K562 (cell line): ENCODE data around the gene GALK2. TPM values are rescaled to one million over a fixed set of nuclear protein-coding genes. Genes with fewer than 3 reads are reported as not detected.

ENCODE experiments used
- ELF4 ChIP-seq: fragments of 450-650 bp; formaldehyde crosslinking; IDR thresholded peaks from 2 replicates; pipeline ENCODE4 v1.4.0; 2022; ENCODE audit warnings: missing genetic modification characterization
- EP400 ChIP-seq: fragments of 450-650 bp; IDR thresholded peaks from 2 replicates; pipeline ENCODE4 v1.6.1; 2017; ENCODE audit warnings: antibody characterized with exemption, mild to moderate bottlenecking, moderate library complexity
- EZH2 ChIP-seq: IDR thresholded peaks from 2 replicates; pipeline ENCODE4 v1.6.1; 2012; ENCODE audit warnings: low read depth, mild to moderate bottlenecking, inconsistent platforms, low read length, borderline replicate concordance
- FOXK2 ChIP-seq, 2 experiments: fragments of 450-650 bp; IDR thresholded peaks in 1 of 2; conservative IDR thresholded peaks in 1 of 2; 2 replicates each; pipeline ENCODE4 v1.6.1; 2016; ENCODE audit warnings: low read depth in 2 of 2, mild to moderate bottlenecking in 1 of 2
- HOXB6 ChIP-seq: fragments of 250-450 bp; sonication (Bioruptor Pico); IDR thresholded peaks from 2 replicates; pipeline ENCODE4 v1.5.1; 2022; ENCODE audit warnings: mild to moderate bottlenecking, borderline replicate concordance
- KAT7 ChIP-seq: sonication (generic); formaldehyde crosslinking; IDR thresholded peaks from 2 replicates; pipeline ENCODE4 v1.8.0; 2022; ENCODE audit warnings: missing genetic modification reagents, mild to moderate bottlenecking, borderline replicate concordance
- KLF1 ChIP-seq: fragments of 450-650 bp; IDR thresholded peaks from 2 replicates; pipeline ENCODE4 v1.6.1; 2016; ENCODE audit warnings: missing genetic modification characterization, missing compliant biosample characterization
- NFATC3 ChIP-seq: fragments of 450-650 bp; IDR thresholded peaks from 2 replicates; pipeline ENCODE4 v1.6.1; 2017; ENCODE audit warnings: mild to moderate bottlenecking
- PHF21A ChIP-seq: fragments of 450-650 bp; IDR thresholded peaks from 2 replicates; pipeline ENCODE4 v1.6.1; 2017; ENCODE audit warnings: low read depth, borderline replicate concordance
- RBM15 ChIP-seq: fragments of 200-400 bp; formaldehyde crosslinking; IDR thresholded peaks from 2 replicates; pipeline ENCODE4 v1.6.1; 2018; ENCODE audit warnings: mild to moderate bottlenecking, low read length, moderate library complexity; ENCODE audit not compliant: insufficient read depth
- RBM17 ChIP-seq: fragments of 200-400 bp; formaldehyde crosslinking; IDR thresholded peaks from 2 replicates; pipeline ENCODE4 v1.6.1; 2017; ENCODE audit warnings: low read depth, mild to moderate bottlenecking, low read length, borderline replicate concordance
- SRF ChIP-seq, 2 experiments: fragments of 250-450, 450-650 bp in 1 of 2; sonication (Bioruptor Pico) in 1 of 2; sonication (generic) in 1 of 2; formaldehyde crosslinking; IDR thresholded peaks; 2 replicates each; pipeline versions ENCODE4 v1.5.0 to v1.5.1; 2020 to 2022; ENCODE audit warnings: mild to moderate bottlenecking in 1 of 2, missing genetic modification reagents in 1 of 2
- STAG1 ChIP-seq: sonication (generic); formaldehyde crosslinking; IDR thresholded peaks from 2 replicates; pipeline ENCODE4 v1.5.0; 2020; ENCODE audit warnings: missing genetic modification reagents, borderline replicate concordance
- ZNF140 ChIP-seq: fragments of 250-450 bp; sonication (Bioruptor Pico); IDR thresholded peaks from 2 replicates; pipeline ENCODE4 v1.8.0; 2021; ENCODE audit warnings: moderate library complexity, mild to moderate bottlenecking, inconsistent platforms
- ZNF143 ChIP-seq: sonication (generic); formaldehyde crosslinking; IDR thresholded peaks from 2 replicates; pipeline ENCODE4 v1.9.0; 2022; ENCODE audit warnings: mild to moderate bottlenecking, missing genetic modification reagents
- ZNF224 ChIP-seq: sonication (generic); formaldehyde crosslinking; IDR thresholded peaks from 2 replicates; pipeline ENCODE4 v1.8.0; 2022; ENCODE audit warnings: mild to moderate bottlenecking, missing genetic modification reagents
- ZNF408 ChIP-seq: fragments of 250-450 bp; sonication (Bioruptor Pico); IDR thresholded peaks from 2 replicates; pipeline ENCODE4 v1.4.0; 2020; ENCODE audit warnings: low read depth, mild to moderate bottlenecking, moderate library complexity
- ZNF561 ChIP-seq: fragments of 450-650 bp; formaldehyde crosslinking; conservative IDR thresholded peaks from 2 replicates; pipeline ENCODE4 v1.4.0; 2020; ENCODE audit warnings: mild to moderate bottlenecking, moderate library complexity
- polyA plus RNA-seq, 8 experiments: library from polyadenylated mRNA; depleted of rRNA in 4 of 8; stranded (reverse) in 5 of 8; unstranded in 3 of 8; fragments of >200 nt; fragmentation: Nextera tagmentation in 2 of 8; fragmentation: Illumina TruSeq in 1 of 8; extraction: Ambion mirVana in 2 of 8; extraction: Trizol in 1 of 8; gene quantifications; 2 replicates each; pipeline versions ENCODE4 v1.2.1 to v1.2.3, GENCODE V29; 2011 to 2014; ENCODE audit warnings: inconsistent platforms in 1 of 8, missing spikeins in 1 of 8
- total RNA-seq, 7 experiments: library from RNA; depleted of rRNA in 6 of 7; stranded (reverse); fragments of >200 nt in 6 of 7; fragmentation: Illumina TruSeq in 2 of 7; extraction: Trizol in 2 of 7; gene quantifications; 2 replicates each; pipeline versions ENCODE4 v1.2.1 to v1.2.3, GENCODE V29; 2011 to 2021; ENCODE audit warnings: low replicate concordance in 1 of 7
- TF ChIP-seq, protein P1 (sequence below): sonication (generic); formaldehyde crosslinking; IDR thresholded peaks from 2 replicates; pipeline ENCODE4 v1.8.1; 2023; ENCODE audit warnings: missing genetic modification reagents, mild to moderate bottlenecking, borderline replicate concordance
- TF ChIP-seq, protein P2 (sequence below): fragments of 250-450 bp; sonication (Bioruptor Pico); IDR thresholded peaks from 2 replicates; pipeline ENCODE4 v1.8.0; 2021; ENCODE audit warnings: moderate library complexity, mild to moderate bottlenecking, inconsistent platforms
- TF ChIP-seq, protein P3 (sequence below): fragments of 450-650 bp; formaldehyde crosslinking; IDR thresholded peaks from 2 replicates; pipeline ENCODE4 v1.4.0; 2020; ENCODE audit warnings: mild to moderate bottlenecking, moderate library complexity

The GALK2 gene
- total and polyA plus RNA-seq, 9 of the 15 experiments (the other 6 are each of a cell fraction or from before 2014, with no cell fraction given) = 32.8 to 82.0 (median 54.4) TPM

DNA sequence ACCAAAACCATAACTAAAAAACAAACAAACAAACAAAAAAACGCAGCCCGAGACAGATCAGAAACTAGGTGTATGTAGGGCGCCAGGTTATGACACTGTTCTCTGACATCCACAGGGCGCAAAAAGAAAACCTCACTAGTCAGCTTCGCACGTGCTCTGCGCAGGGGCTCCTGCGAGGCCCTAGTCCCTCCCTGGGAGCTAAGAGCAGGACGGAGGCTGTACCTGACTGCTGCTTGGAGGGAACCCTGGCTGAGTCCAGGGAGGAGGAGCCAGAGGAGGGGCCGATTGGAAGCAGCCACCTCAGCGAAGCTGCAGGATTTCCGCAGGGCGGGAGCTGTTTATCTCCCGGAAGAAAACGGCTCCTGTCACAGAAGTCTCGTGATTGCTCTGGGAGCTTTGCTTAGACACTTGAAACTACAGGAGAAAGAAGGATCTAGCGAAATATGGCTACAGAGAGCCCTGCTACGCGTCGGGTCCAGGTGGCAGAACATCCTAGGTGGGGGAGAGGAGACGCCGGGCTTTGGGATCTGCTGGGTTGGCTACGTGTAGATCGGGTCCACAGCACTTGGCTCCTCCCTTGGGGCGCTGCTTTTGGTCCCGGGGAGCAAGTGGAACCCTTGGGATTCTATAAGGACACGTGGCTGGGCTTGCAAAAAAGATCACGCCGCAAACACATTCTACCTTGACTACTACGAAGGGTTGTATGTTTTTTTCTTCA is at the start of gene GALK2 (continued):
- TF ChIP-seq RBM17 (no peak), RBM15 (no peak), ZNF408 (CRISPR knock-in tag) (no peak), KLF1 (tag) (no peak), ELF4 (CRISPR knock-in tag) (no peak), HOXB6 (CRISPR knock-in tag) (no peak), ZNF224 (no peak), EP400 (peak; percentile 97), ZNF561 (CRISPR knock-in tag) (no peak), KAT7 (no peak), PHF21A (no peak), SRF (CRISPR knock-in tag; IDR thresholded peaks at IDR 0.05) (peak in 1 of 2 experiments; percentile 92; a peak in 2 of 4 replicates), ZNF143 (CRISPR knock-in tag) (no peak), FOXK2 (conservative IDR thresholded peaks at IDR 0.05 in 1 of 2, IDR thresholded peaks at IDR 0.05 in 1 of 2; ENCODE audit: low read depth in 2 of 2) (peak; percentile 96 to 98), ZNF140 (CRISPR knock-in tag) (no peak), EZH2 (no peak), NFATC3 (no peak), STAG1 (CRISPR knock-in tag) (no peak)
- TF ChIP-seq, protein P1, sequence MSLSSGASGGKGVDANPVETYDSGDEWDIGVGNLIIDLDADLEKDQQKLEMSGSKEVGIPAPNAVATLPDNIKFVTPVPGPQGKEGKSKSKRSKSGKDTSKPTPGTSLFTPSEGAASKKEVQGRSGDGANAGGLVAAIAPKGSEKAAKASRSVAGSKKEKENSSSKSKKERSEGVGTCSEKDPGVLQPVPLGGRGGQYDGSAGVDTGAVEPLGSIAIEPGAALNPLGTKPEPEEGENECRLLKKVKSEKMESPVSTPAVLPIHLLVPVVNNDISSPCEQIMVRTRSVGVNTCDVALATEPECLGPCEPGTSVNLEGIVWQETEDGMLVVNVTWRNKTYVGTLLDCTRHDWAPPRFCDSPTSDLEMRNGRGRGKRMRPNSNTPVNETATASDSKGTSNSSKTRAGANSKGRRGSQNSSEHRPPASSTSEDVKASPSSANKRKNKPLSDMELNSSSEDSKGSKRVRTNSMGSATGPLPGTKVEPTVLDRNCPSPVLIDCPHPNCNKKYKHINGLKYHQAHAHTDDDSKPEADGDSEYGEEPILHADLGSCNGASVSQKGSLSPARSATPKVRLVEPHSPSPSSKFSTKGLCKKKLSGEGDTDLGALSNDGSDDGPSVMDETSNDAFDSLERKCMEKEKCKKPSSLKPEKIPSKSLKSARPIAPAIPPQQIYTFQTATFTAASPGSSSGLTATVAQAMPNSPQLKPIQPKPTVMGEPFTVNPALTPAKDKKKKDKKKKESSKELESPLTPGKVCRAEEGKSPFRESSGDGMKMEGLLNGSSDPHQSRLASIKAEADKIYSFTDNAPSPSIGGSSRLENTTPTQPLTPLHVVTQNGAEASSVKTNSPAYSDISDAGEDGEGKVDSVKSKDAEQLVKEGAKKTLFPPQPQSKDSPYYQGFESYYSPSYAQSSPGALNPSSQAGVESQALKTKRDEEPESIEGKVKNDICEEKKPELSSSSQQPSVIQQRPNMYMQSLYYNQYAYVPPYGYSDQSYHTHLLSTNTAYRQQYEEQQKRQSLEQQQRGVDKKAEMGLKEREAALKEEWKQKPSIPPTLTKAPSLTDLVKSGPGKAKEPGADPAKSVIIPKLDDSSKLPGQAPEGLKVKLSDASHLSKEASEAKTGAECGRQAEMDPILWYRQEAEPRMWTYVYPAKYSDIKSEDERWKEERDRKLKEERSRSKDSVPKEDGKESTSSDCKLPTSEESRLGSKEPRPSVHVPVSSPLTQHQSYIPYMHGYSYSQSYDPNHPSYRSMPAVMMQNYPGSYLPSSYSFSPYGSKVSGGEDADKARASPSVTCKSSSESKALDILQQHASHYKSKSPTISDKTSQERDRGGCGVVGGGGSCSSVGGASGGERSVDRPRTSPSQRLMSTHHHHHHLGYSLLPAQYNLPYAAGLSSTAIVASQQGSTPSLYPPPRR (CRISPR knock-in tag) = no peak
- TF ChIP-seq, protein P2, sequence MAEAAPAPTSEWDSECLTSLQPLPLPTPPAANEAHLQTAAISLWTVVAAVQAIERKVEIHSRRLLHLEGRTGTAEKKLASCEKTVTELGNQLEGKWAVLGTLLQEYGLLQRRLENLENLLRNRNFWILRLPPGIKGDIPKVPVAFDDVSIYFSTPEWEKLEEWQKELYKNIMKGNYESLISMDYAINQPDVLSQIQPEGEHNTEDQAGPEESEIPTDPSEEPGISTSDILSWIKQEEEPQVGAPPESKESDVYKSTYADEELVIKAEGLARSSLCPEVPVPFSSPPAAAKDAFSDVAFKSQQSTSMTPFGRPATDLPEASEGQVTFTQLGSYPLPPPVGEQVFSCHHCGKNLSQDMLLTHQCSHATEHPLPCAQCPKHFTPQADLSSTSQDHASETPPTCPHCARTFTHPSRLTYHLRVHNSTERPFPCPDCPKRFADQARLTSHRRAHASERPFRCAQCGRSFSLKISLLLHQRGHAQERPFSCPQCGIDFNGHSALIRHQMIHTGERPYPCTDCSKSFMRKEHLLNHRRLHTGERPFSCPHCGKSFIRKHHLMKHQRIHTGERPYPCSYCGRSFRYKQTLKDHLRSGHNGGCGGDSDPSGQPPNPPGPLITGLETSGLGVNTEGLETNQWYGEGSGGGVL (CRISPR knock-in tag) = no peak
- TF ChIP-seq, protein P3, sequence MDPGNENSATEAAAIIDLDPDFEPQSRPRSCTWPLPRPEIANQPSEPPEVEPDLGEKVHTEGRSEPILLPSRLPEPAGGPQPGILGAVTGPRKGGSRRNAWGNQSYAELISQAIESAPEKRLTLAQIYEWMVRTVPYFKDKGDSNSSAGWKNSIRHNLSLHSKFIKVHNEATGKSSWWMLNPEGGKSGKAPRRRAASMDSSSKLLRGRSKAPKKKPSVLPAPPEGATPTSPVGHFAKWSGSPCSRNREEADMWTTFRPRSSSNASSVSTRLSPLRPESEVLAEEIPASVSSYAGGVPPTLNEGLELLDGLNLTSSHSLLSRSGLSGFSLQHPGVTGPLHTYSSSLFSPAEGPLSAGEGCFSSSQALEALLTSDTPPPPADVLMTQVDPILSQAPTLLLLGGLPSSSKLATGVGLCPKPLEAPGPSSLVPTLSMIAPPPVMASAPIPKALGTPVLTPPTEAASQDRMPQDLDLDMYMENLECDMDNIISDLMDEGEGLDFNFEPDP = no peak
